Measurements from ENCODE around the gene TEAD1.

- TF ChIP-seq CTCF (IDR thresholded peaks at IDR 0.05): no peak
- TF ChIP-seq ZFX (IDR thresholded peaks at IDR 0.05; ENCODE audit: borderline replicate concordance): no peak
These were observed 33.3 kb downstream of the TEAD1 start for GRCh38 chr11:12707500-12707880.

All from 22Rv1 (cell line).